Prostate gland (tissue), 2 donors: Measurements from ENCODE around the gene LZTR1.

Experiments
- POLR2A ChIP-seq: fragments of 450-650 bp; IDR thresholded peaks from one replicate; pipeline ENCODE4 v1.6.1; 2016; ENCODE audit warnings: antibody characterized with exemption, mild to moderate bottlenecking
- POLR2AphosphoS5 ChIP-seq: sonication (generic); formaldehyde crosslinking; IDR thresholded peaks from one replicate; pipeline ENCODE4 v1.6.1; 2017; ENCODE audit warnings: antibody characterized with exemption
- TF ChIP-seq, protein P1 (sequence below), 4 experiments: fragments of 200-600 bp in 2 of 4; fragments of 450-650 bp in 2 of 4; sonication (generic) in 2 of 4; IDR thresholded peaks; 1 replicate in 3 of 4; 2 replicates in 1 of 4; pipeline ENCODE4 v1.5.1; 2016 to 2019; ENCODE audit warnings: antibody characterized with exemption in 4 of 4, mild to moderate bottlenecking in 2 of 4, moderate library complexity in 2 of 4

DNA sequence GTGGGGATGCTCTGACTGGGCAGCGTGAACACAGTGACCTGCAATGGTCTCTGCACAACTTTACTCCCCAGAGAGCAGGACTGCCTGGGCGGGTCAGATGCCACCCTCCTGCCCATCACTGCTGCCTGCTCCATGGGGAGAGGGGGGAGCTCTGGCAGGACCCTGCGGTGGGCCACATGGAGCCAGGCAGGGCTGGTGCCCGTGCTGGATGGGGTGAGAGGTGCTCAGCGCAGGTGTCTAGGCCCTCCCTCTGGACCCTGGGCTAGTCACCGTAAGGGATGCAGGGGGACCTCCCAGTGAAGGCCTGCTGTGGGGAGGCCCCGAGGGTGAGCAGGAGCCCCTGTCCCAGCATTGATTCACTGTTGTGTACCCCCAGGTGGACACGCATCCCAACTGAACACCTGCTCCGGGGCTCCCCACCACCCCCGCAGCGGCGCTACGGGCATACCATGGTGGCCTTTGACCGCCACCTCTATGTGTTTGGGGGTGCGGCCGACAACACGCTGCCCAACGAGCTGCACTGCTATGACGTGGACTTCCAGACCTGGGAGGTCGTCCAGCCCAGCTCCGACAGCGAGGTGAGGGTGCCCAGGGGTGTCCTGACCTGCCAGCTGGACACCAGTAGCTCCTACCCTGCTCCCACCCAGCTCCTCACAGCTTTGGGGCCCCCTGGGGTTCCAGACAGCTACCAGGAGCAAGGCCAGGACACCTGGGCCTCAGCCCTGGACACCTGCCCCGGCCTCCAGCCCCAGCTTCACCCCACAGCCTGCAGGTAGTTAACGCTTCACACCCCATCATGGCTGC, 9.4 kb downstream of the LZTR1 start:
- TF ChIP-seq, protein P1, sequence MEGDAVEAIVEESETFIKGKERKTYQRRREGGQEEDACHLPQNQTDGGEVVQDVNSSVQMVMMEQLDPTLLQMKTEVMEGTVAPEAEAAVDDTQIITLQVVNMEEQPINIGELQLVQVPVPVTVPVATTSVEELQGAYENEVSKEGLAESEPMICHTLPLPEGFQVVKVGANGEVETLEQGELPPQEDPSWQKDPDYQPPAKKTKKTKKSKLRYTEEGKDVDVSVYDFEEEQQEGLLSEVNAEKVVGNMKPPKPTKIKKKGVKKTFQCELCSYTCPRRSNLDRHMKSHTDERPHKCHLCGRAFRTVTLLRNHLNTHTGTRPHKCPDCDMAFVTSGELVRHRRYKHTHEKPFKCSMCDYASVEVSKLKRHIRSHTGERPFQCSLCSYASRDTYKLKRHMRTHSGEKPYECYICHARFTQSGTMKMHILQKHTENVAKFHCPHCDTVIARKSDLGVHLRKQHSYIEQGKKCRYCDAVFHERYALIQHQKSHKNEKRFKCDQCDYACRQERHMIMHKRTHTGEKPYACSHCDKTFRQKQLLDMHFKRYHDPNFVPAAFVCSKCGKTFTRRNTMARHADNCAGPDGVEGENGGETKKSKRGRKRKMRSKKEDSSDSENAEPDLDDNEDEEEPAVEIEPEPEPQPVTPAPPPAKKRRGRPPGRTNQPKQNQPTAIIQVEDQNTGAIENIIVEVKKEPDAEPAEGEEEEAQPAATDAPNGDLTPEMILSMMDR (IDR thresholded peaks at IDR 0.05): no peak
- no peak for TF ChIP-seq POLR2A
- no peak for TF ChIP-seq POLR2AphosphoS5
